H1 (cell line): Measurements from ENCODE around the gene C16orf87. TPM values are rescaled to one million over a fixed set of nuclear protein-coding genes. Genes with fewer than 3 reads are reported as not detected.

Source experiments
- CTCF ChIA-PET: fragments of 300-600 bp; sonication (Branson Sonifier 250); formaldehyde crosslinking; loops from one replicate; lab custom pipeline; 2021; ENCODE audit not compliant: partially characterized antibody; lab: Charles Lee
- POLR2A ChIA-PET: fragments of 300-600 bp; sonication (Branson Sonifier 250); formaldehyde crosslinking; loops from one replicate; lab custom pipeline; 2021; ENCODE audit warnings: inconsistent platforms; ENCODE audit not compliant: partially characterized antibody; lab: Charles Lee
- DNase-seq, 2 experiments: peaks; one replicate each; pipeline versions ENCODE4 v3.0.0 to v3.0.0-alpha.2; 2010 to 2022; ENCODE audit warnings: low spot score in 2 of 2, low read depth in 1 of 2, mixed read lengths in 1 of 2
- FAIRE-seq: peaks from 2 replicates; lab custom pipeline; 2011; peaks lifted over from hg19 to GRCh38; lab: Jason Lieb, UNC
- H2AFZ ChIP-seq: 2 replicates; pipeline ENCODE4 v1.8.1; 2012; ENCODE audit warnings: low read length, inconsistent platforms
- H2AK5ac ChIP-seq: 2 replicates; pipeline ENCODE4 v1.6.1; 2013; ENCODE audit warnings: low read depth, low read length
- H2BK120ac ChIP-seq: replicated peaks from 2 replicates; pipeline ENCODE3; 2013; ENCODE audit warnings: low read depth, low read length, inconsistent platforms
- H2BK12ac ChIP-seq: 2 replicates; pipeline ENCODE4 v1.6.1; 2013; ENCODE audit warnings: low read depth, low read length
- H2BK15ac ChIP-seq: 2 replicates; pipeline ENCODE4 v1.6.1; 2013; ENCODE audit warnings: low read length
- H2BK20ac ChIP-seq: 2 replicates; pipeline ENCODE4 v1.6.1; 2013; ENCODE audit warnings: low read length
- H2BK5ac ChIP-seq: 2 replicates; pipeline ENCODE4 v1.6.1; 2013; ENCODE audit warnings: low read depth, low read length
- H3K14ac ChIP-seq: 2 replicates; pipeline ENCODE4 v1.6.1; 2013; ENCODE audit warnings: inconsistent platforms; ENCODE audit not compliant: insufficient read length
- H3K18ac ChIP-seq: 2 replicates; pipeline ENCODE4 v1.6.1; 2013; ENCODE audit warnings: low read length; ENCODE audit errors: extremely low read depth
- H3K23ac ChIP-seq: 2 replicates; pipeline ENCODE4 v1.6.1; 2013; ENCODE audit warnings: inconsistent platforms; ENCODE audit not compliant: insufficient read length
- H3K23me2 ChIP-seq: 2 replicates; pipeline ENCODE4 v1.6.1; 2013; ENCODE audit warnings: low read depth, low read length
- H3K27ac ChIP-seq: 2 replicates; pipeline ENCODE4 v1.6.1; 2011; ENCODE audit warnings: low read depth, low read length, inconsistent platforms
- H3K27me3 ChIP-seq, 4 experiments: replicated peaks in 1 of 4; 1 replicate in 1 of 4; 2 replicates in 3 of 4; pipeline versions ENCODE4 v1.6.1 to v1.8.1; 2011 to 2013; ENCODE audit warnings: low read length in 3 of 4, mild to moderate bottlenecking in 3 of 4, inconsistent platforms in 2 of 4, mixed read lengths in 2 of 4, moderate library complexity in 1 of 4; ENCODE audit not compliant: control insufficient read depth in 3 of 4, insufficient read depth in 3 of 4; ENCODE audit errors: extremely low read depth in 1 of 4
- H3K36me3 ChIP-seq, 4 experiments: 2 replicates each; pipeline versions ENCODE4 v1.6.1 to v1.8.1; 2011 to 2013; ENCODE audit warnings: mild to moderate bottlenecking in 4 of 4, low read length in 3 of 4, moderate library complexity in 2 of 4, control low read depth in 1 of 4, inconsistent platforms in 1 of 4; ENCODE audit not compliant: insufficient read depth in 4 of 4, control insufficient read depth in 2 of 4
- H3K4ac ChIP-seq: replicated peaks from 2 replicates; pipeline ENCODE3; 2013; ENCODE audit warnings: low read length, low read depth, mixed read lengths, inconsistent platforms; ENCODE audit not compliant: insufficient read length
- H3K4me1 ChIP-seq, 4 experiments: replicated peaks in 1 of 4; 1 replicate in 1 of 4; 2 replicates in 3 of 4; pipeline versions ENCODE4 v1.6.1 to v1.8.1; 2011 to 2013; ENCODE audit warnings: low read length in 3 of 4, inconsistent platforms in 2 of 4, mixed read lengths in 1 of 4; ENCODE audit not compliant: insufficient read depth in 4 of 4, control insufficient read depth in 3 of 4
- H3K4me2 ChIP-seq, 2 experiments: 2 replicates each; pipeline versions ENCODE4 v1.6.1 to v1.8.1; 2011 to 2013; ENCODE audit warnings: low read depth in 2 of 2, low read length in 2 of 2, control low read depth in 1 of 2, inconsistent platforms in 1 of 2, mild to moderate bottlenecking in 1 of 2; ENCODE audit not compliant: insufficient read depth in 1 of 2
- H3K4me3 ChIP-seq, 4 experiments: fragments of 200-600, 300-600 bp in 1 of 4; sonication (generic), shearing (Covaris generic), sonication (Bioruptor Twin) in 1 of 4; 2 replicates each; pipeline versions ENCODE4 v1.5.1 to v1.8.1; 2011 to 2016; ENCODE audit warnings: low read length in 4 of 4, low read depth in 3 of 4, control low read depth in 2 of 4, inconsistent platforms in 2 of 4, mild to moderate bottlenecking in 2 of 4, mixed read lengths in 1 of 4, moderate library complexity in 1 of 4; ENCODE audit not compliant: insufficient read depth in 2 of 4; ENCODE audit errors: extremely low read depth in 1 of 4
- H3K56ac ChIP-seq: replicated peaks from 2 replicates; pipeline ENCODE3; 2013; ENCODE audit warnings: low read depth, mild to moderate bottlenecking, mixed read lengths, low read length, inconsistent platforms; ENCODE audit not compliant: insufficient read length
- H3K79me1 ChIP-seq: 2 replicates; pipeline ENCODE4 v1.6.1; 2013; ENCODE audit warnings: low read depth, low read length, control low read depth
- H3K79me2 ChIP-seq, 2 experiments: 2 replicates each; pipeline versions ENCODE4 v1.6.1 to v1.8.1; 2012 to 2013; ENCODE audit warnings: low read length in 2 of 2, mild to moderate bottlenecking in 2 of 2, inconsistent platforms in 1 of 2; ENCODE audit not compliant: insufficient read depth in 2 of 2, control insufficient read depth in 1 of 2
- H3K9ac ChIP-seq, 4 experiments: replicated peaks in 1 of 4; 1 replicate in 1 of 4; 2 replicates in 3 of 4; pipeline versions ENCODE4 v1.6.1 to v1.8.1; 2011 to 2013; ENCODE audit warnings: low read depth in 3 of 4, low read length in 3 of 4, control low read depth in 2 of 4, mild to moderate bottlenecking in 2 of 4, moderate library complexity in 2 of 4, inconsistent platforms in 1 of 4; ENCODE audit errors: extremely low read depth in 1 of 4
- H3K9me3 ChIP-seq, 2 experiments: 2 replicates each; pipeline versions ENCODE4 v1.6.1 to v1.8.1; 2012 to 2013; ENCODE audit warnings: mild to moderate bottlenecking in 2 of 2, moderate library complexity in 2 of 2, control low read depth in 1 of 2, inconsistent platforms in 1 of 2, low read depth in 1 of 2, low read length in 1 of 2, mixed read lengths in 1 of 2; ENCODE audit not compliant: insufficient read depth in 2 of 2
- H4K20me1 ChIP-seq, 2 experiments: replicated peaks in 1 of 2; 2 replicates each; pipeline versions ENCODE3 to v1.8.1; 2011 to 2013; ENCODE audit warnings: inconsistent platforms in 2 of 2, low read length in 2 of 2, mild to moderate bottlenecking in 1 of 2; ENCODE audit not compliant: insufficient read depth in 2 of 2, control insufficient read depth in 1 of 2
- H4K5ac ChIP-seq: 2 replicates; pipeline ENCODE4 v1.6.1; 2013; ENCODE audit warnings: low read length, low read depth, mixed read lengths, inconsistent platforms; ENCODE audit not compliant: insufficient read length
- H4K8ac ChIP-seq: 2 replicates; pipeline ENCODE4 v1.8.0; 2013; ENCODE audit warnings: mild to moderate bottlenecking, moderate library complexity, low read length, inconsistent platforms; ENCODE audit not compliant: insufficient read depth; ENCODE audit errors: extremely low read depth
- H4K91ac ChIP-seq: replicated peaks from 2 replicates; pipeline ENCODE3; 2013; ENCODE audit warnings: low read length, mixed read lengths, inconsistent platforms; ENCODE audit not compliant: insufficient read length
- ASH2L ChIP-seq: fragments of 200-600, 300-600 bp; sonication (generic); IDR thresholded peaks from one replicate; pipeline ENCODE4 v1.7.1; 2017; ENCODE audit warnings: low read length
- BACH1 ChIP-seq: IDR thresholded peaks from 2 replicates; pipeline ENCODE4 v1.6.1; 2012; ENCODE audit warnings: low read length, improper control_type of control experiment
- BCL11A ChIP-seq, 2 experiments: IDR thresholded peaks; one replicate each; pipeline ENCODE4 v1.6.1; 2011; ENCODE audit warnings: low read depth in 2 of 2, low read length in 2 of 2, mild to moderate bottlenecking in 2 of 2
- CTCF ChIP-seq, 3 experiments: IDR thresholded peaks; 1 replicate in 2 of 3; 2 replicates in 1 of 3; pipeline versions ENCODE4 v1.5.1 to v1.6.1; 2011; ENCODE audit warnings: low read length in 3 of 3, mild to moderate bottlenecking in 3 of 3, inconsistent platforms in 2 of 3, low read depth in 1 of 3, moderate library complexity in 1 of 3; ENCODE audit not compliant: insufficient read depth in 1 of 3; ENCODE audit errors: control extremely low read depth in 1 of 3
- KDM1A ChIP-seq: fragments of 200-600, 300-600 bp; sonication (generic); IDR thresholded peaks from 2 replicates; pipeline ENCODE4 v1.7.1; 2016; ENCODE audit warnings: mild to moderate bottlenecking, low read length, borderline replicate concordance
- NRF1 ChIP-seq: IDR thresholded peaks from 2 replicates; pipeline ENCODE4 v1.6.1; 2011; ENCODE audit warnings: mild to moderate bottlenecking, low read depth, low read length, improper control_type of control experiment
- PHF8 ChIP-seq: fragments of 200-600 bp; sonication (generic); conservative IDR thresholded peaks from 2 replicates; pipeline ENCODE4 v1.7.1; 2012; ENCODE audit warnings: low read depth, mild to moderate bottlenecking, inconsistent platforms, low read length, moderate library complexity
- RBBP5 ChIP-seq: IDR thresholded peaks from 2 replicates; pipeline ENCODE4 v1.7.1; 2012; ENCODE audit warnings: low read depth, mild to moderate bottlenecking, inconsistent platforms, low read length, moderate library complexity, borderline replicate concordance
- RNF2 ChIP-seq: fragments of 200-900, 300-1000 bp; sonication (generic); IDR thresholded peaks from 2 replicates; pipeline ENCODE4 v1.7.1; 2016; ENCODE audit warnings: borderline replicate concordance, low read depth, mild to moderate bottlenecking, antibody characterized with exemption, low read length; ENCODE audit not compliant: poor library complexity, severe bottlenecking; ENCODE audit errors: missing control alignments
- SP2 ChIP-seq: IDR thresholded peaks from 2 replicates; pipeline ENCODE4 v1.6.1; 2012; ENCODE audit warnings: mild to moderate bottlenecking, low read length, inconsistent platforms
- WGBS, 2 experiments: shearing (Covaris generic) in 1 of 2; methylation state at CpG; one replicate each; pipeline versions ENCODE4 v1.1.6 to v1.1.7; 2013 to 2015; ENCODE audit warnings: low lambda C conversion rate in 2 of 2, mixed read lengths in 2 of 2, inconsistent platforms in 1 of 2, low coverage in 1 of 2, missing lambda C conversion rate in 1 of 2; ENCODE audit not compliant: insufficient replicate concordance in 2 of 2, insufficient coverage in 1 of 2, insufficient read length in 1 of 2; ENCODE audit errors: extremely low coverage in 1 of 2, missing lambda C conversion rate in 1 of 2; 5-methylcytosine and 5-hydroxymethylcytosine counted together
- polyA plus RNA-seq, 7 experiments: library from polyadenylated mRNA; depleted of rRNA in 3 of 7; stranded (reverse) in 5 of 7; unstranded in 2 of 7; fragments of >200 nt in 5 of 7; fragments of 200-250 nt in 2 of 7; gene quantifications; 1 replicate in 5 of 7; 2 replicates in 1 of 7; 4 replicates in 1 of 7; pipeline versions ENCODE4 v1.2.1 to v1.2.3, GENCODE V29; 2011 to 2013; ENCODE audit warnings: missing spikeins in 2 of 7, mixed read lengths in 2 of 7
- total RNA-seq: library from RNA; stranded (reverse); fragmentation: NEBNext Ultra II Directional; extraction: Animal tissue kit (Norgen Biotek cat#: 25700); gene quantifications from 2 replicates; pipeline ENCODE4 v1.2.1, GENCODE V29; 2021

Gene C16orf87
- total and polyA plus RNA-seq, 2 of the 8 experiments (the other 6 are each of a cell fraction or from before 2014, with no cell fraction given): 4.8 to 21.8 TPM

DNA sequence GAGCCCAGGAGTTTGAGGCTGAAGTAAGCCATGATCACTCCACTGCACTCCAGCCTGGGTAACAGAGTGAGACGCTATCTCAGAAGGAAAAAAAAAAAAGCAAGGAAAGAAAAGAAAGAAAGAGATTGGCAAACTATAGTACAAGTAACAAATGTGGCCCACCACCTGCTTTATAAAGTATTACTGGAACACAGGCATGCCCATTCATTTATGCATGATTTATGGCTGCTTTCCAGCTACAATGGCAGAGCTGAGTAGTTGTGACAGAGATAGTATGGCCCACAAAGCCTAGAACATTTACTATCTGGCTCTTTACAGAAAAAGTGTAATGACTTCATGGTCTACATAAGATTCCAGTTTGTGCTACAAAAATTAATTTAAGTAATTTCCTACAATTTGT is 23.6 kb downstream of the C16orf87 start:
- Histone ChIP-seq H3K56ac (no peak overlapping the region), H2BK15ac (no peak overlapping the region), H3K23me2 (no peaks in the 10 kb centered on the region), H3K23ac (no peak overlapping the region), H3K4me2 (no peak overlapping the region), H3K36me3 (peaks cover 0 to 5% (median 0%) of the 10 kb centered on the region in 4 experiments; a peak in 2 of 8 replicates), H3K27me3 (no peaks in the 10 kb centered on the region), H3K79me2 (peaks cover 0 to 28% of the 10 kb centered on the region in 2 experiments; a peak in 2 of 4 replicates), H3K4me3 (no peak overlapping the region), H3K18ac (no peak overlapping the region), H3K9me3 (no peaks in the 10 kb centered on the region), H3K14ac (no peak overlapping the region), H3K79me1 (no peaks in the 10 kb centered on the region; the same call in 1 of the 2 replicates), H3K27ac (no peak overlapping the region), H3K4me1 (no peaks in the 10 kb centered on the region), H2BK120ac (no peak overlapping the region), H4K91ac (no peak overlapping the region), H3K4ac (no peak overlapping the region), H2BK12ac (no peak overlapping the region), H3K9ac (no peak overlapping the region), H4K5ac (no peak overlapping the region), H2BK5ac (no peak overlapping the region), H4K8ac (no peak overlapping the region), H2AFZ (no peak overlapping the region), H4K20me1 (no peaks in the 10 kb centered on the region), H2BK20ac (no peak overlapping the region), H2AK5ac (no peak overlapping the region)
- ChIA-PET POLR2A (interaction anchor here (1.4 kb wide), 1 partner anchor 13 kb away, joined by 5 read pairs; no protein-coding TSS in a partner anchor), CTCF (interaction anchor here (0.6 to 2.1 kb wide), 4 partner anchors 56 to 115 kb away, joined by 3 to 4 read pairs (median 3); no protein-coding TSS in a partner anchor)
- 100% methylated on average over 1 of the region's 1 CpG; no CpG with 5 or more reads in 1 of the 2 experiments for WGBS, 2 experiments
- no peak for FAIRE-seq
- no peak for DNase-seq
- TF ChIP-seq BACH1: no peak
- TF ChIP-seq NRF1: no peak
- no peak for TF ChIP-seq KDM1A
- TF ChIP-seq BCL11A (IDR thresholded peaks at IDR 0.05; ENCODE audit: low read depth in 2 of 2, low read length in 2 of 2): no peak
- no peak for TF ChIP-seq RNF2
- TF ChIP-seq SP2: no peak
- no peak for TF ChIP-seq RBBP5
- TF ChIP-seq ASH2L: no peak
- TF ChIP-seq PHF8: no peak
- TF ChIP-seq CTCF (IDR thresholded peaks at IDR 0.05; ENCODE audit: control extremely low read depth in 1 of 3, insufficient read depth in 1 of 3, low read depth in 1 of 3, low read length in 3 of 3): no peak
